KOPT-K1 (cell line): ENCODE measurements around the gene PIGR.

Experiments used
- H3K27ac ChIP-seq: fragments of 200-600 bp; sonication (generic); 2 replicates; pipeline ENCODE4 v1.5.1; 2016; ENCODE audit warnings: antibody characterized with exemption, mild to moderate bottlenecking, low read depth, low read length; ENCODE audit not compliant: poor library complexity, severe bottlenecking
- H3K36me3 ChIP-seq: fragments of 200-600 bp; sonication (generic); 2 replicates; pipeline ENCODE4 v1.5.1; 2017; ENCODE audit warnings: antibody characterized with exemption, mild to moderate bottlenecking, low read length, moderate library complexity; ENCODE audit not compliant: insufficient read depth
- H3K9me3 ChIP-seq: fragments of 200-600 bp; sonication (generic); 2 replicates; pipeline ENCODE4 v1.5.1; 2017; ENCODE audit warnings: antibody characterized with exemption, low read length, mild to moderate bottlenecking; ENCODE audit not compliant: insufficient read depth, poor library complexity, severe bottlenecking

The PIGR gene

DNA sequence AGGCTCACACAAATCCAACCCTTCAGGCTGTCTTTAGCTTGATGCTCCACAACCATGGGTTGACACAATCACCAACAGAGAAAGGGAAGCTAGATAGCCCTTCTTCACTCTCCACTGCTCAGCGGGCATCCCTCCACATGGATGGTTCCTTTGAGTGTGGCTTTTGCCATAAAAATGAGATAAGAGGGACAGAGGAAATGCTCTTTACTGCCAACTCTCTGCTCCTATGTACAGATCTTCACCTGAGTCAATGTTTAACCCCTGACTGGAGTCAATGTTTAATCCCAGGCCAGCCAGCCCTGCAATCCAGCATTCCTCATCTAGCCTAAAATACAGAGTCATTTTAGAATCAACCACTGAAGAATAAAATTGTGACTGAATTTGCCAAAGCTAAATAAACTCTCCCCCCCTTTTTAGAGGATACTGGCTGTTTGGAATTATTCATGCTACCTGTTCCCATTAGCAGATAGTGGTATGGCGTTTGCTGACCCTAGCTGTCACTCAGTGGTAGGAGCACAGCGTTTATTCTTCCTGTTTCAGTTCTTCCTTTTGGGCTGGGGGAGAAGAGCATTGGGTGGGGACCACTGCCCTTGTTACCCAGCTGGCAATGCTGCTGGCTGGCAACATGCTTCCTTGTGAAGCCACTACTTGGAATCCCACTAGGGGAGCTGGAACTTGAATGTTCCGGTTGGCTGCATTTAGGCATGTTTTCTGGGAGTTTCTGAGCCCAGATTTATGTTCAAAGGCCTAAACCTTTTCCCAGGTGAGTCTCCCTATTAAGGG lies 5.2 kb upstream of the PIGR start:
- Histone ChIP-seq H3K27ac (no peak overlapping the region), H3K9me3 (no peaks in the 10 kb centered on the region), H3K36me3 (no peaks in the 10 kb centered on the region)

DNA sequence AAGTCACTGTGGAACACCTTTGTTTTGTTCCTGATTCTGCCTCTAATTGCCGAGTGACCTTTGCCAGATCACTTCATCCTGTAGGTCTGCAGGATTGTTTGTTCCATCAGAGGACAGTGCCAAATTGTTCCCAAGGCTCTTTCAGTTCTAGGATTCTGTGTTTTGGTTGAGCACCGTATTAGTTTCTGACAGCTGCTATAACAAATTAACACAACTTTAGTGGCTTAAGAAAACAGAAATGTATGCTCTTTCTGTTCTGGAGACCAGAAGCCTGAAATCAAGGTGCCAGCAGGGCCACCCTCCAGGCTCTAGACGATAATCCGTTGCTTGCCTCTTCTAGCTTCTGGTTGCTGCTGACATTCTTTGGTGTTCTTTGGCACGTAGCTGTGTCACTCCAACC lies 3.4 kb upstream of the PIGR start:
- Histone ChIP-seq H3K27ac (no peak overlapping the region), H3K36me3 (no peaks in the 10 kb centered on the region), H3K9me3 (no peaks in the 10 kb centered on the region)

DNA sequence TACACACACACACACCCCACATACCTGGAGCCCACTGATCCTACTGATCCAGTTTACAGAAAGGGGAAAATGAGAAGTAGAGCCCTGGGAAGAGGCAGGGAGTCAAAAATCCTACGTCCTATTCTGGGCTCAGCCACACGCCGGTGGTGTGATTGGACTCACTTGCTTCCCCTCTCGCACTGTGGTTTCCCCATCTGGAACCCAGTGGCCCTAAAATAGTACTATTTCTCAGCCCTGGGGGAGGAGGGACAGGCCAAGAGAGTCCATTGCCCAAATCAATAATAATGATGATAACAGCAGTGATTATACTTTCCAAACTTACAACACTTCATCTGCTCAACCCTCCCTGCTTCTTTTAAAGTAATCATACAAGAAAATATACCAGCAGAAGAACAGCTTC lies 2.9 kb upstream of the PIGR start:
- H3K27ac ChIP-seq: no peak overlapping the region
- no peaks in the 10 kb centered on the region for H3K36me3 ChIP-seq
- H3K9me3 ChIP-seq: no peaks in the 10 kb centered on the region

DNA sequence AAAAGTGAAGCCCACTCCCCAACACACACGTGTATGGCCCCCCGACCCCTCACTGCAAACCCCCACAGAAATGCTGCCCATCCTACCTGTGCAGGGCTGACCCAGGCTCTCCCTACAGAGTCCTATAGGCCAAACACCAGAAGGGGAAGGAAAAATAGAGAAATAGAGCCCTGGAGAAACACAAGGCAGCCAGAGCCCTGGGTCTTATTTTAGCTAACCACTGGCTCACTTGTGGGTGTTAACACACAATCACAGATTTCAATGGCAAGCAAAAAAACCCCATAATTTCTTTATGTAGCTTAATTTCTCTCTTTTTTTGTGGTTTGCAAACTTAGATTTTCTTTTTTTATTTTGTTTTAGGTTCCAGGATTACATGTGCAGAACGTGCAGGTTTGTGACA lies 989 bp upstream of the PIGR start:
- H3K36me3 ChIP-seq: no peaks in the 10 kb centered on the region
- H3K27ac ChIP-seq: no peak overlapping the region
- no peaks in the 10 kb centered on the region for H3K9me3 ChIP-seq

DNA sequence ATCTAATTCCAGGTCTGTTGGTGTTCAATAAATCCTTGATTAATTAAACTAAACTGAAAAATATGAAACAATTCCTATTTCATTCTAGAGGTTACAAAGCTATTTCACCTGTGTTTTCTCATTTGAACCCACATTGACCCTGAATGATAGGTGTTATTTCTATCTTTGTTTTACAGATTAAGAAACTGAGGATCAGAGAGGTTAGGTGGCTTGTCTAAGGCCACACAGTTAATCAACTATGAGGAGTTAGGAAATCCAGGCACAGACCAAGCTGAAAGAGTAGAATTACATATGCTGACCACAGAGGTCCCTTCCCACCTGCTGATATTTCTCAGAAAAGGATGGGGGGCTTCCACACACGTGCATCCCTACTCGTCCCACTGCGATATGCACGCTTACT lies 487 bp downstream of the PIGR start:
- H3K27ac ChIP-seq: no peak overlapping the region
- no peaks in the 10 kb centered on the region for H3K9me3 ChIP-seq
- no peaks in the 10 kb centered on the region for H3K36me3 ChIP-seq

DNA sequence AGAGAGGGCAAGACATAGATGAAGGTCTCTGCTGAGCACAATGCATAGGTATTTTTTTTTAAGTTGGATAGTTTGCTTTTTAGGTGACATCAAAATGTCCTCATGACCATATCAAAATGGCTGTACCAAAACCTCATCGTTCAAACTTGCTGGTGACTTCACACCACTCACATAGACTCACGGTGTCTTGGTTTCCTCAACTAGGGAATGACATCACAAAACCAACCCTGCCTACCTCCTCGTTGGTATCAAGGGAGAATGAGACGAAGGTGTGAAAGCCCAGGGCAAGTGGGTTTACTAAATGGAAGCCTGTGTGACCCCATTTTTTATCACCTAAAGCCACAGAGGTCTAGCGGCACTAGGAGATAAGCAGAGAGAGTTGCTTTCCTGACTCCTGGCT lies 1.6 kb downstream of the PIGR start:
- no peak overlapping the region for H3K27ac ChIP-seq
- no peaks in the 10 kb centered on the region for H3K9me3 ChIP-seq
- H3K36me3 ChIP-seq: no peaks in the 10 kb centered on the region

DNA sequence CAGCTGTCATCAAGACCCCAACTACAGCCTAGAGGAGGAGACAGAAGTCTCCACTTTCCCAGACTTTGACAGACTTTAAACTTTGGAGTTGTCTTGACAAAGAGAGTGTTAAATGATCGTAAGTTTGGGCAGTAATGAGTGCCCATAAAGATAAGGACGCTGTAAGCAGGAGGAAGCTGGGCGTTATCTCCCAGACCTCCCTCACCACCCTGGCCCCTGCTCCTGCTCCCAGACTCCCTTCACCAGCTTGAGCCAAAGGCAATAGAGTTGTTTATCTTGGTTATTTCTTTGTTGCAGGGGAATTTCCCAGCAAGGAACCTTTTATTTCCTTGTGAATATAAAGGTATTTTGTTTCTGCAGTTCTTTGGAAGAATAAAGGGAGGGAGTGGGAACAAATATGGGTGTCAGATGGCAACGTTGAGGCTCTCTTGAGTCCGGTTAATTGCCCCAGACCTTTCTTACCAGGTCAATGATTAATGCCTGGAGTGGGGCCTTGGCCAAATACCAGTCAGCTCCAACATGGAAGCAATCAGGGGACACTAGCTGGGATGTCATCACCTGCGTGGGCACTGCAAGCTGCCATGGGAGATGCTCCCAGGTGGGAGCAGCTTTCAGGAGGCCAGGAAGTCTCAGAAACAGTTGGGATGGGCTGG lies 4.4 kb downstream of the PIGR start:
- Histone ChIP-seq H3K9me3 (no peaks in the 10 kb centered on the region), H3K27ac (no peak overlapping the region), H3K36me3 (no peaks in the 10 kb centered on the region)

DNA sequence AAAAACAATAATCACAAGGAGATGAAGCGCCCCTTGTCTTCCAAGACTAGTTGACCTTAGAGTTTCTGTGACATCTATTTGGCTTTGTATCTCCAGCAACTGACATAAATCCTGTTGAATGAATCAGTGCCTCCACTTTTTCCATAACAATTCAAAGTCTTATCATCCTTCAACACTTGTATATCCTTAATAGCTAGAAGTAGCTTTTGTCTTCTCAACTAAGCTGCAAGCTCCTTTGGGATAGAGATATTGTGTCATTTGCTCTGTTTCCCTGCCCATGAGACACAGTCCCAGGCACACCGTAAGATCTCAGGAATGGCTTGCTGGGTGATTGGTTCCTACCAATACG lies 5.7 kb downstream of the PIGR start:
- H3K27ac ChIP-seq: no peak overlapping the region
- H3K36me3 ChIP-seq: no peaks in the 10 kb centered on the region
- H3K9me3 ChIP-seq: no peaks in the 10 kb centered on the region

DNA sequence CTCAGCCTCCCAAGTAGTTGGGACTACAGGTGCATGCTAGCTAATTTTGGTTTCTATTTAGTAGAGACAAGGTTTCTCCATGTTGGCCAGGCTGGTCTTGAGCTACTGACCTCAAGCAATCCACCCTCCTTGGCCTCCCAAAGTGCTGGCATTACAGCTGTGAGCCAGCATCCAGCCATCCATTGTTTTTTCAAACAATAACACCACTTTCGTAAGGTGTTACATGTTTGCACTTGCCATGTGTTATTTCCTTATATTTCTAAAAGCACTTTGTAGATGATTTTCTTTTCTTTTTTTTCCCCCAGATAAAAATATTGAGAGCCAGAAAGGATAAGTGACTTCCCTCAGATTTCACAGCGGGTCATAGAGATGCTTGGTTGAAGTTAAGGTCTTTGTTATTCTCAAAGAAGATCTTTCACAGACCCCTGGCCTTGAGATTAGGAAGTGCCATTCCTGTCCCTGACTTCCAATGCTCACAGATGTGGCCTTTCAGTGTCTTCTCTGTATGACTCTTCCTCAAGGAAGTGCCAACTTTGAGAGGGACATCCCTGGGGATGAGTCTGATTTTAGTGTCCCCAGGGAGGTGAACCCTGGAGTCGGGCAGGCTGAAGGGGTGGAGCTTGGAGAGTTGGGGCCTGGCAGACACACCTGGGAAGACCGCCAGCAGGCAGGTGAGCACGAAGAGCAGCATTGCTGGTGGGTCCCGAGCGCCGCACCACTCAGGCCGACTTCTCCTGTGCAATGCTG lies 6.3 kb downstream of the PIGR start:
- no peaks in the 10 kb centered on the region for H3K9me3 ChIP-seq

DNA sequence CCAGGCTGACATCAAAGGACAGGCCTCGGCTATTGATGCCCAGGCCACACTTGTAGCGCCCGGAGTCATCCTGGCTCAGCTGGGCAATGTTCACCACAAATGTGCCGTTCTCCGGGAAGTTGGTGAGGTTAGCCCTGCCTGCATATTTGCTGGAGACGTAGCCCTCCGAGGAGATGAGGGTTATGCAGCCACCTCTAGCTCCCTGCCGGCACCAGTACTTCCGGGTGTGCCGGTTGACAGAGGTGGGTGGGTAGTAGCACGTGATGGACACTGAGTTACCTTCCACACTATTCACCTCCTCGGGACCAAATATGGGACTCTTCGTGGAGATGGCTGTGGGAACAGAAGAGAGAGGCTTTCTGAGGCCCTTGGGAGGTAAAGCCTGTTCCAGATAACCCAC lies 7.1 kb downstream of the PIGR start:
- Histone ChIP-seq H3K9me3 (no peaks in the 10 kb centered on the region), H3K36me3 (no peaks in the 10 kb centered on the region), H3K27ac (no peak overlapping the region)

More for the DNA sequence above, 6.3 kb downstream of the PIGR start:
- H3K36me3 ChIP-seq: no peaks in the 10 kb centered on the region
- H3K27ac ChIP-seq: no peak overlapping the region

DNA sequence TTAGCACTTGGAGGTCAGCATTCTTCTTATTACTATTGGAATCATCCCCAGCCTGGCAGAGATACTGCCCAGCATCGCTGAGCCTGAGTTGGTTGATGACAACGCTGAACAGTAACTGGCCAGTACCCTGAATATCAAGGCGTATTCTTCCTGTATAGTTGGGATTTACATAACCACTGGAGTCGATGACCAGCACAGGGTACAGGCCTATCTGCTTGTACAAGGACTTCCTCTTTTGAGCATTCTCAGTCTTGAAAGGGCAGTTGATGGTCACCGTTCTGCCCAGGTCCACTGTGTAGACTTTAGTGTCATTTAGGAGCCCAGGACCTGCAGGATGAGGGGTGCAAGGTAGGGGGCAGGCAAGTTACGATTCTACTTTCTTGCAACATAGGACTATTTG lies 8.8 kb downstream of the PIGR start:
- Histone ChIP-seq H3K9me3 (no peaks in the 10 kb centered on the region), H3K36me3 (no peaks in the 10 kb centered on the region), H3K27ac (no peak overlapping the region)

DNA sequence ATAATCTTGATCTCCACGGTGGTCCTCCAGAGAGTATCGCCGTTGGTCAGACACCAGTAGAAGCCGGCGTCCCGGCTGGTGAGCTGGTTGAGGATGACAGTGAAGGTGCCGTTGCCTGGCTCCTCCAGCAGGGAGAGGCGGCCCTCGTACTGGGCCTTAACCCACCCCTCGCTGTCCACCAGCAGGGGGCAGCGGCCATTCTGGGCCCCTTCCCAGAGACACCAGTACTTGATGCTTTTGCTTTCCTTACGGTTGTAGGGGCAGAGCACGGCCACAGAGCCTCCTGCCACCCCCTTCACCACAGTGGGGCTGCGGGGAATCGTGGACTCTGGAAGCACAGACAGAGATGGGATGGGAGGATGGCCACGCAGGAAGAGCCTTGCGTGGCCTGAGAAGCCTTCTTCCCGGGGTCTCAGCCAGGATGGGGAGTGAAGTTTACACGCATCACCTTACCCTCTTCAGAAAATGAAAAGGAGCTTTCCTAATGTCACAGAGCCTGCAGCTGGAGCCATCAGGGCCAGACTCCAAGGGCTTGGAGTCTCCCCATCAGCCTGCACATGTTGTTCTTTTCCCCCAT lies 10.7 kb downstream of the PIGR start:
- Histone ChIP-seq H3K27ac (no peak overlapping the region), H3K36me3 (no peaks in the 10 kb centered on the region), H3K9me3 (no peaks in the 10 kb centered on the region)

DNA sequence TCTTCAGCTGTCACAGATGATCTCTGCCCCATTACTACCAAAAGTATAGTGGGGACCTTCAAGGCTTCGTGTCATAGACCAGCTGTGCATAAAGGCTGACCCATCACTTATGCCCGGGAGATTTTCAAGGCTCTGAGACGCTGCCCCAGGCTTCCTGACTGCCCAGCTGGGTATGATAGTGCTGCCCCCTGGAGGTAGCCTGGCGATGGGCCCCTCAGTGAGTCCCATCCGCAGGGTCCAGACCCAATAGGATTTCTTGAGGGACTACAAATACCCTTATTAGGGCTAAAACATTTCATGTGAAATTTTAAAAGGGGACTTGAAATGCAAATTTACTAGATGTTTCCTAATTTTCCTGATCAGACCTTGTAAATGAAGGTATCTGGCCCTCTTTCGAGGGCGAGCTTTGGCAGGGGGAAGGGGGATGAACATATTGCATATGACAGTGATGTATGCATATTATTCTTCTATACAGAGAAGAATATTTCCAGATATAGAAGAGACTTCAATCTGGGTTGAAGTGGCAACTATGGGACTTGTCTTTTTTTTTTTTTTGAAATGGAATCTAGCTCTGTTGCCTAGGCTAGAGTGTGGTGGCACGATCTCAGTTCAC lies 12.8 kb downstream of the PIGR start:
- Histone ChIP-seq H3K9me3 (no peaks in the 10 kb centered on the region), H3K27ac (no peak overlapping the region), H3K36me3 (no peaks in the 10 kb centered on the region)

DNA sequence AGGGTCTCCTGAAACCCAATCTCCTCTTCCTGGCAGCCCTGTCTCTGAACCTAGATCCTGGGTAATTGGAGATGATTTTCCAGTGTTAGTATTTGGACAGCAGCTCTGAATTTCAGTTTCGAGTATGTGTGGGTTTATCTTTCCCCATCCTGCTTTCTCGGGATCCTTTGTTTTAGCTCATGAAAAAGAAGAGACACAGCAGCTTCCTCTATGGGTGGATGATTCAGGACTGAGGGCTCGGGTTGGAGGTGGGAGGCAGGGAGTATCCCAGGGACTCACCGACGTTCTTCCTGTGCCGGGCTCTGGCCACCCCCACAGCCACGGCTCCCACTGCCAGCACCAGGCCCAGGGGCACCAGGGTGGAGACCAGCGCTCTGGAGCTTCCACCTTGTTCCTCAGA lies 14.1 kb downstream of the PIGR start:
- H3K36me3 ChIP-seq: no peaks in the 10 kb centered on the region
- no peak overlapping the region for H3K27ac ChIP-seq
- no peaks in the 10 kb centered on the region for H3K9me3 ChIP-seq

DNA sequence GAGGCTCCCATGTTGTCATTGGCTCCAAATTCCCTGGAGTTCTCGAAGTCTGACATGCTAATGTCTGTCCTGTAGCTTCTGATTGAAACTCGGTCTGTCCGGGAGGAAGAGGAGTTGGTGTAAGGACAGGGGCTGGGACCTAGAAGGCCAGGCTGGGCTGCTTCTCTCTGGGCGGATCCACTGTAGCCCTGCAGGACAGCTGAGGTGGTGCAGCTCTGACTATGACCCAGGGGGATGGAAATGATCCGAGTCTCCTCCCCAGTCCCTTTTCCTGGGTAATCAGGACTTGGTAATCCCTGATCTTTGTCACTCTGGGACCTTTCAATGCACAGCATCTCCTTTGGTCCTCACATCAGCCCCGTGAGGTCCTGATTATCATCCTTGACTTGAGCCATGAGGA lies 14.6 kb downstream of the PIGR start:
- H3K27ac ChIP-seq: no peak overlapping the region
- no peaks in the 10 kb centered on the region for H3K36me3 ChIP-seq
- no peaks in the 10 kb centered on the region for H3K9me3 ChIP-seq
